DMS114 treated with DMSO at 0.1 percent for 48 hours (cell line): ENCODE data around the gene STAC2.
"Not testable (repeated sequence)": the region's sequence is repeated elsewhere in the genome, so short reads cannot be mapped to it uniquely, and the experiment has no call there.

ENCODE experiments used
- DNase-seq: peaks from one replicate; lab custom pipeline; 2025; ENCODE audit not compliant: unreplicated experiment; lab: John Stamatoyannopoulos, UW

Gene STAC2

GRCh38 chr17:39191750-39192510, 33.8 kb downstream of the STAC2 start:
- DNase-seq, result no peak

GRCh38 chr17:39187152-39187830, 38.5 kb downstream of the STAC2 start:
- DNase-seq, result no peak

- no peak for DNase-seq
Observed at GRCh38 chr17:39186481-39187002, 39.2 kb downstream of the STAC2 start.

- no peak for DNase-seq
Observed at GRCh38 chr17:39183720-39184119, 42.0 kb downstream of the STAC2 start.

- DNase-seq, result no peak
Observed at GRCh38 chr17:39183045-39183444, 42.7 kb downstream of the STAC2 start.

GRCh38 chr17:39181303-39181702, 44.4 kb downstream of the STAC2 start:
- DNase-seq, result no peak

GRCh38 chr17:39178536-39178935, 47.2 kb downstream of the STAC2 start:
- DNase-seq, result no peak

- no peak for DNase-seq
Observed at GRCh38 chr17:39177256-39177655, 48.5 kb downstream of the STAC2 start.

- no peak for DNase-seq
Observed at GRCh38 chr17:39175695-39176093, 50.1 kb downstream of the STAC2 start.

GRCh38 chr17:39174920-39175694, 50.6 kb downstream of the STAC2 start:
- DNase-seq, result peak; percentile 51

GRCh38 chr17:39173526-39174274, 52.0 kb downstream of the STAC2 start:
- DNase-seq, result no peak

- no peak for DNase-seq
Observed at GRCh38 chr17:39173080-39173479, 52.7 kb downstream of the STAC2 start.

GRCh38 chr17:39171933-39172332, 53.8 kb downstream of the STAC2 start:
- DNase-seq, result no peak

GRCh38 chr17:39170558-39170957, 55.2 kb downstream of the STAC2 start:
- DNase-seq, result no peak

GRCh38 chr17:39170109-39170508, 55.6 kb downstream of the STAC2 start:
- DNase-seq, result no peak

- no peak for DNase-seq
Observed at GRCh38 chr17:39169518-39169917, 56.2 kb downstream of the STAC2 start.

GRCh38 chr17:39169101-39169500, 56.6 kb downstream of the STAC2 start:
- DNase-seq, result no peak

- DNase-seq, result not testable (repeated sequence)
Observed at GRCh38 chr17:39168503-39168902, 57.2 kb downstream of the STAC2 start.

- no peak for DNase-seq
Observed at GRCh38 chr17:39167476-39167875, 58.3 kb downstream of the STAC2 start.

GRCh38 chr17:39166437-39167335, 59.1 kb downstream of the STAC2 start:
- DNase-seq, result no peak
